MCF 10A (cell line): ENCODE measurements around the gene GRIK3. TPM values are rescaled to one million over a fixed set of nuclear protein-coding genes. Genes with fewer than 3 reads are reported as not detected.

Experiments
- BruUV-seq: library from RNA; stranded (reverse); fragments of 400-500 nt; replicated peaks from 2 replicates; lab custom pipeline; 2021; lab: Mats Ljungman, UMichigan
- CTCF ChIA-PET: fragments of 300-600 bp; sonication (Branson Sonifier 250); formaldehyde crosslinking; extraction: SDS; loops from one replicate; lab custom pipeline; 2021; ENCODE audit warnings: antibody characterized with exemption, inconsistent platforms; lab: Yijun Ruan, JAX
- POLR2A ChIA-PET: fragments of 300-600, 350-650 bp; sonication (Branson Sonifier 250); formaldehyde crosslinking; extraction: SDS; loops from one replicate; lab custom pipeline; 2020; ENCODE audit warnings: antibody characterized with exemption, inconsistent platforms; lab: Yijun Ruan, JAX
- DNase-seq: peaks from one replicate; pipeline ENCODE4 v3.0.0-alpha.2; 2018; ENCODE audit not compliant: unreplicated experiment
- H3K27ac Mint-ChIP-seq: one replicate; pipeline ENCODE4 v1.8.0; 2022; ENCODE audit warnings: mild to moderate bottlenecking, low read depth, mixed read lengths; ENCODE audit not compliant: unreplicated experiment
- H3K27me3 Mint-ChIP-seq: one replicate; pipeline ENCODE4 v1.8.0; 2022; ENCODE audit warnings: mixed read lengths; ENCODE audit not compliant: insufficient read depth, unreplicated experiment
- H3K36me3 Mint-ChIP-seq: one replicate; pipeline ENCODE4 v1.8.0; 2022; ENCODE audit warnings: mild to moderate bottlenecking, moderate library complexity, mixed read lengths; ENCODE audit not compliant: insufficient read depth, unreplicated experiment
- H3K4me1 Mint-ChIP-seq: one replicate; pipeline ENCODE4 v1.8.0; 2022; ENCODE audit warnings: mixed read lengths; ENCODE audit not compliant: insufficient read depth, unreplicated experiment
- H3K4me3 Mint-ChIP-seq: one replicate; pipeline ENCODE4 v1.8.0; 2022; ENCODE audit warnings: mild to moderate bottlenecking, moderate library complexity, mixed read lengths; ENCODE audit not compliant: unreplicated experiment
- H3K9me3 Mint-ChIP-seq: one replicate; pipeline ENCODE4 v1.8.0; 2022; ENCODE audit warnings: mixed read lengths; ENCODE audit not compliant: unreplicated experiment
- CTCF ChIP-seq: fragments of 200-600 bp; IDR thresholded peaks from one replicate; pipeline ENCODE4 v1.8.0; 2022; ENCODE audit warnings: antibody characterized with exemption, mild to moderate bottlenecking; ENCODE audit not compliant: unreplicated experiment
- intact Hi-C: fragments of 100-400 bp; cut with micrococcal nuclease; formaldehyde crosslinking; loops from 2 replicates; pipeline ENCODE4 v1.14.1; 2022
- total RNA-seq: library from RNA; stranded (reverse); gene quantifications from 2 replicates; pipeline ENCODE4 v1.2.3, GENCODE V29; 2022

The GRIK3 gene
- total RNA-seq, 1 experiment from 2014 or later = not detected

GRCh38 chr1:36981126-36981525 is 53.2 kb downstream of the GRIK3 start:
- BruUV-seq = no TSS peak
- no peak for TF ChIP-seq CTCF
- intact Hi-C loops = no loop called here
- no peak for DNase-seq
- CTCF ChIA-PET = interaction anchor here (0.6 kb wide), 2 partner anchors 307 to 1820 kb away, joined by 3 read pairs; no protein-coding TSS in a partner anchor
- H3K9me3 Mint-ChIP-seq = peaks cover 3% of the 10 kb centered on the region
- POLR2A ChIA-PET = interaction anchor here (0.6 kb wide), 1 partner anchor 757 kb away, joined by 3 read pairs; the partner anchor contains the start of gene THRAP3
- H3K4me3 Mint-ChIP-seq = no peak overlapping the region
- no peaks in the 10 kb centered on the region for H3K36me3 Mint-ChIP-seq
- no peaks in the 10 kb centered on the region for H3K27me3 Mint-ChIP-seq
- H3K4me1 Mint-ChIP-seq = no peaks in the 10 kb centered on the region
- H3K27ac Mint-ChIP-seq = no peak overlapping the region

GRCh38 chr1:36977731-36978406 is 56.4 kb downstream of the GRIK3 start:
- H3K36me3 Mint-ChIP-seq = no peaks in the 10 kb centered on the region
- BruUV-seq = no TSS peak

GRCh38 chr1:36975642-36976041 is 58.7 kb downstream of the GRIK3 start:
- no TSS peak for BruUV-seq
- intact Hi-C loops = no loop called here
- Mint-ChIP-seq H3K27ac (no peak overlapping the region), H3K9me3 (no peaks in the 10 kb centered on the region), H3K4me1 (no peaks in the 10 kb centered on the region), H3K36me3 (no peaks in the 10 kb centered on the region), H3K27me3 (no peaks in the 10 kb centered on the region), H3K4me3 (no peak overlapping the region)
- no peak for TF ChIP-seq CTCF
- DNase-seq = no peak
- ChIA-PET POLR2A (no interaction called here), CTCF (interaction anchor here (0.6 kb wide), 1 partner anchor 1311 kb away, joined by 3 read pairs; no protein-coding TSS in a partner anchor)

More at GRCh38 chr1:36977731-36978406, 56.4 kb downstream of the GRIK3 start:
- Mint-ChIP-seq H3K9me3 (no peaks in the 10 kb centered on the region), H3K27me3 (no peaks in the 10 kb centered on the region), H3K27ac (no peak overlapping the region), H3K4me3 (no peak overlapping the region), H3K4me1 (no peaks in the 10 kb centered on the region)
- intact Hi-C loops = no loop called here
- no peak for DNase-seq
- CTCF ChIA-PET = interaction anchor here (0.6 kb wide), 1 partner anchor 1409 kb away, joined by 3 read pairs; no protein-coding TSS in a partner anchor
- TF ChIP-seq CTCF = no peak
- POLR2A ChIA-PET = no interaction called here

- intact Hi-C loops = no loop called here
- Mint-ChIP-seq H3K4me3 (no peak overlapping the region), H3K27me3 (no peaks in the 10 kb centered on the region), H3K4me1 (no peaks in the 10 kb centered on the region), H3K27ac (no peak overlapping the region), H3K36me3 (no peaks in the 10 kb centered on the region), H3K9me3 (peaks cover 12% of the 10 kb centered on the region)
- DNase-seq = no peak
- BruUV-seq = no TSS peak
- ChIA-PET CTCF (interaction anchor here (0.7 kb wide), 1 partner anchor 324 kb away, joined by 3 read pairs; no protein-coding TSS in a partner anchor), POLR2A (no interaction called here)
- no peak for TF ChIP-seq CTCF
These were observed 61.3 kb downstream of the GRIK3 start for GRCh38 chr1:36973056-36973455.
